Ishikawa (cell line): ENCODE results near the gene BBS10.

Experiments
- EGR1 ChIP-seq: IDR thresholded peaks from 2 replicates; pipeline ENCODE4 v1.6.1; 2012
- EP300 ChIP-seq: IDR thresholded peaks from 2 replicates; pipeline ENCODE4 v1.6.1; 2012; ENCODE audit warnings: borderline replicate concordance
- MAX ChIP-seq: IDR thresholded peaks from 2 replicates; pipeline ENCODE4 v1.6.1; 2012
- RAD21 ChIP-seq: IDR thresholded peaks from 2 replicates; pipeline ENCODE4 v1.6.1; 2012; ENCODE audit warnings: low read depth
- REST ChIP-seq: IDR thresholded peaks from 2 replicates; pipeline ENCODE4 v1.6.1; 2012; ENCODE audit warnings: low read depth, mild to moderate bottlenecking

- no peak for TF ChIP-seq RAD21
- TF ChIP-seq MAX: no peak
- no peak for TF ChIP-seq EP300
- no peak for TF ChIP-seq EGR1
- TF ChIP-seq REST: no peak
Measured at GRCh38 chr12:76303989-76304460, 44.2 kb downstream of the BBS10 start.
